HepG2 (cell line): Measurements from ENCODE around the gene SLC8A2. TPM values are rescaled to one million over a fixed set of nuclear protein-coding genes. Genes with fewer than 3 reads are reported as not detected.

ENCODE experiments used
- GABPA ChIP-seq, 2 experiments: IDR thresholded peaks; 2 replicates each; pipeline ENCODE4 v1.6.1; 2011 to 2016; ENCODE audit warnings: low read depth in 2 of 2, low read length in 1 of 2, missing biosample characterization in 1 of 2, missing genetic modification characterization in 1 of 2
- KAT8 ChIP-seq: IDR thresholded peaks from 2 replicates; pipeline ENCODE4 v1.6.1; 2016; ENCODE audit warnings: missing genetic modification reagents, missing compliant biosample characterization
- KLF12 ChIP-seq: sonication (generic); formaldehyde crosslinking; IDR thresholded peaks from 2 replicates; pipeline ENCODE4 v1.4.0; 2020; ENCODE audit warnings: missing genetic modification reagents, borderline replicate concordance
- MEIS1 ChIP-seq: sonication (generic); formaldehyde crosslinking; IDR thresholded peaks from 2 replicates; pipeline ENCODE4 v1.9.0; 2021; ENCODE audit warnings: mild to moderate bottlenecking, missing genetic modification reagents, moderate library complexity, borderline replicate concordance
- POGZ ChIP-seq: sonication (generic); formaldehyde crosslinking; IDR thresholded peaks from 2 replicates; pipeline ENCODE4 v1.4.0; 2020; ENCODE audit warnings: mild to moderate bottlenecking, missing genetic modification reagents
- RAD21 ChIP-seq: fragments of 450-650 bp; formaldehyde crosslinking; IDR thresholded peaks from 2 replicates; pipeline ENCODE4 v1.5.0; 2020; ENCODE audit warnings: mild to moderate bottlenecking
- RFX1 ChIP-seq: fragments of 450-650 bp; IDR thresholded peaks from 2 replicates; pipeline ENCODE4 v1.6.1; 2017
- SALL2 ChIP-seq: sonication (generic); formaldehyde crosslinking; IDR thresholded peaks from 2 replicates; pipeline ENCODE4 v1.8.1; 2023; ENCODE audit warnings: mild to moderate bottlenecking, missing genetic modification reagents, inconsistent platforms
- SMC3 ChIP-seq: IDR thresholded peaks from 2 replicates; pipeline ENCODE4 v1.6.1; 2011; ENCODE audit warnings: low read length, improper control_type of control experiment
- SRSF1 ChIP-seq: fragments of 200-400 bp; formaldehyde crosslinking; optimal IDR thresholded peaks from 2 replicates; pipeline ENCODE3; 2017; ENCODE audit warnings: mild to moderate bottlenecking, low read depth, low read length, moderate library complexity
- ZMYM4 ChIP-seq: sonication (generic); formaldehyde crosslinking; IDR thresholded peaks from 2 replicates; pipeline ENCODE4 v1.8.1; 2023; ENCODE audit warnings: mild to moderate bottlenecking, missing genetic modification reagents
- ZNF605 ChIP-seq: sonication (generic); formaldehyde crosslinking; IDR thresholded peaks from 2 replicates; pipeline ENCODE4 v1.8.0; 2022; ENCODE audit warnings: mild to moderate bottlenecking, missing genetic modification reagents
- polyA plus RNA-seq, 8 experiments: library from polyadenylated mRNA; depleted of rRNA in 3 of 8; stranded (reverse) in 7 of 8; unstranded in 1 of 8; fragments of >200 nt; fragmentation: Illumina TruSeq in 4 of 8; extraction: Trizol in 4 of 8; gene quantifications; 2 replicates each; pipeline versions ENCODE4 v1.2.1 to v1.2.3, GENCODE V29; 2011 to 2016; ENCODE audit warnings: low read depth in 4 of 8, missing spikeins in 1 of 8, mixed read lengths in 1 of 8; ENCODE audit not compliant: insufficient read depth in 1 of 8
- total RNA-seq, 5 experiments: library from RNA; depleted of rRNA; stranded (reverse); fragments of >200 nt; fragmentation: Illumina TruSeq; extraction: Trizol; gene quantifications; 2 replicates each; pipeline ENCODE4 v1.2.3, GENCODE V29; 2016; ENCODE audit warnings: low read depth in 1 of 5
- TF ChIP-seq, protein P1 (sequence below): sonication (generic); formaldehyde crosslinking; IDR thresholded peaks from 2 replicates; pipeline ENCODE4 v1.4.0; 2020; ENCODE audit warnings: missing genetic modification reagents
- TF ChIP-seq, protein P2 (sequence below): sonication (generic); IDR thresholded peaks from 2 replicates; pipeline ENCODE4 v1.6.1; 2016; ENCODE audit warnings: low read depth, borderline replicate concordance
- TF ChIP-seq, protein P3 (sequence below), 2 experiments: sonication (generic) in 1 of 2; formaldehyde crosslinking in 1 of 2; IDR thresholded peaks; 2 replicates each; pipeline versions ENCODE4 v1.4.0 to v1.6.1; 2018 to 2020; ENCODE audit warnings: missing genetic modification reagents in 2 of 2, borderline replicate concordance in 1 of 2, low read depth in 1 of 2, mild to moderate bottlenecking in 1 of 2, missing biosample characterization in 1 of 2
- TF ChIP-seq, protein P4 (sequence below): sonication (generic); formaldehyde crosslinking; IDR thresholded peaks from 2 replicates; pipeline ENCODE4 v1.5.1; 2020; ENCODE audit warnings: missing genetic modification reagents, mild to moderate bottlenecking, borderline replicate concordance

The SLC8A2 gene
- total and polyA plus RNA-seq, 2 of the 13 experiments (the other 11 are each of a cell fraction or from before 2014, with no cell fraction given): 0.02 TPM; not detected in 1

DNA sequence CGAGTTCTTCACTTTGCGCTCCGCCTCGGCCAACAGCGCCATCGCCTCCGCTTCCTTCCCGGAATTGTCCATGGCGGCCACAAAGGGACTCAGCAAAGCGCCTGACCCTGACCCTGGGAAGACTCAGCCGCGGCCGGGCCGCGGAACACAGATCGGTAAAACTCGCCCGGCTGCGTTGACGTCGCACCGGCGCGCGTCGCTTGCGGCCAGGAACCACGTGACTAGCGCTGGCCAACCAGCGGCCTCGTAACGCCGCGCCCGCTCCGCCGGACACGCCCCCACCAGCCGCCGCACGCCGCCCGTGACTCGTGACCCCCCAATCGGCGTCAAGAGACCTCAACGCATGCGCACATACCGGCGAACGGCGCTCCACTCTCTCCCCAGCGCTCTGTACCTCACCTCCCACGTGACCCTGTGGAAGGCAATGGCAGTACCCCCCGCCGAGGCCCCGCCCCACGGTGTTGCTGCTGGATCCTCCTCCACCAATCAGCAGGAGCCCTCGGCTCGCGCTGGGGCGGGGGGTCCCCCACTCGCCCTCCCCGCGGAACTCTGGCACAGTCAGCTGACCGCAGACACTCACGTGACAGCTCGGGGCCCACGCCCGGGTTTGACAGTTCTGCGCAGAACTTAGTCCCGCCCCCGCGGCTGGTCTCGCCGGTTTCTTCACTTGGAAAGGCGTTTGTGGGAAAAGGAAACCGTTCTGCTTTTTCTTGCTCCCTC, 43.3 kb upstream of the SLC8A2 start, which contains the start of gene NAPA (continued):
- TF ChIP-seq, protein P1, sequence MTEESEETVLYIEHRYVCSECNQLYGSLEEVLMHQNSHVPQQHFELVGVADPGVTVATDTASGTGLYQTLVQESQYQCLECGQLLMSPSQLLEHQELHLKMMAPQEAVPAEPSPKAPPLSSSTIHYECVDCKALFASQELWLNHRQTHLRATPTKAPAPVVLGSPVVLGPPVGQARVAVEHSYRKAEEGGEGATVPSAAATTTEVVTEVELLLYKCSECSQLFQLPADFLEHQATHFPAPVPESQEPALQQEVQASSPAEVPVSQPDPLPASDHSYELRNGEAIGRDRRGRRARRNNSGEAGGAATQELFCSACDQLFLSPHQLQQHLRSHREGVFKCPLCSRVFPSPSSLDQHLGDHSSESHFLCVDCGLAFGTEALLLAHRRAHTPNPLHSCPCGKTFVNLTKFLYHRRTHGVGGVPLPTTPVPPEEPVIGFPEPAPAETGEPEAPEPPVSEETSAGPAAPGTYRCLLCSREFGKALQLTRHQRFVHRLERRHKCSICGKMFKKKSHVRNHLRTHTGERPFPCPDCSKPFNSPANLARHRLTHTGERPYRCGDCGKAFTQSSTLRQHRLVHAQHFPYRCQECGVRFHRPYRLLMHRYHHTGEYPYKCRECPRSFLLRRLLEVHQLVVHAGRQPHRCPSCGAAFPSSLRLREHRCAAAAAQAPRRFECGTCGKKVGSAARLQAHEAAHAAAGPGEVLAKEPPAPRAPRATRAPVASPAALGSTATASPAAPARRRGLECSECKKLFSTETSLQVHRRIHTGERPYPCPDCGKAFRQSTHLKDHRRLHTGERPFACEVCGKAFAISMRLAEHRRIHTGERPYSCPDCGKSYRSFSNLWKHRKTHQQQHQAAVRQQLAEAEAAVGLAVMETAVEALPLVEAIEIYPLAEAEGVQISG (CRISPR knock-in tag): peak; percentile 85
- no peak for TF ChIP-seq GABPA (IDR thresholded peaks at IDR 0.05; ENCODE audit: low read depth, low read length)
- TF ChIP-seq GABPA (CRISPR knock-in tag; IDR thresholded peaks at IDR 0.05; ENCODE audit: low read depth): peak; percentile 71
- TF ChIP-seq, protein P2, sequence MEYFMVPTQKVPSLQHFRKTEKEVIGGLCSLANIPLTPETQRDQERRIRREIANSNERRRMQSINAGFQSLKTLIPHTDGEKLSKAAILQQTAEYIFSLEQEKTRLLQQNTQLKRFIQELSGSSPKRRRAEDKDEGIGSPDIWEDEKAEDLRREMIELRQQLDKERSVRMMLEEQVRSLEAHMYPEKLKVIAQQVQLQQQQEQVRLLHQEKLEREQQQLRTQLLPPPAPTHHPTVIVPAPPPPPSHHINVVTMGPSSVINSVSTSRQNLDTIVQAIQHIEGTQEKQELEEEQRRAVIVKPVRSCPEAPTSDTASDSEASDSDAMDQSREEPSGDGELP: peak; percentile 91; the same call in 1 of the 2 replicates
- TF ChIP-seq POGZ (CRISPR knock-in tag): peak; percentile 64; the same call in 1 of the 2 replicates
- peak; percentile 91; the same call in 1 of the 2 replicates for TF ChIP-seq MEIS1
- TF ChIP-seq, protein P3, sequence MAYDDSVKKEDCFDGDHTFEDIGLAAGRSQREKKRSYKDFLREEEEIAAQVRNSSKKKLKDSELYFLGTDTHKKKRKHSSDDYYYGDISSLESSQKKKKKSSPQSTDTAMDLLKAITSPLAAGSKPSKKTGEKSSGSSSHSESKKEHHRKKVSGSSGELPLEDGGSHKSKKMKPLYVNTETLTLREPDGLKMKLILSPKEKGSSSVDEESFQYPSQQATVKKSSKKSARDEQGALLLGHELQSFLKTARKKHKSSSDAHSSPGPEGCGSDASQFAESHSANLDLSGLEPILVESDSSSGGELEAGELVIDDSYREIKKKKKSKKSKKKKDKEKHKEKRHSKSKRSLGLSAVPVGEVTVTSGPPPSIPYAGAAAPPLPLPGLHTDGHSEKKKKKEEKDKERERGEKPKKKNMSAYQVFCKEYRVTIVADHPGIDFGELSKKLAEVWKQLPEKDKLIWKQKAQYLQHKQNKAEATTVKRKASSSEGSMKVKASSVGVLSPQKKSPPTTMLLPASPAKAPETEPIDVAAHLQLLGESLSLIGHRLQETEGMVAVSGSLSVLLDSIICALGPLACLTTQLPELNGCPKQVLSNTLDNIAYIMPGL (CRISPR knock-in tag; IDR thresholded peaks at IDR 0.05; ENCODE audit: borderline replicate concordance in 1 of 2, low read depth in 1 of 2): peak; percentile 56 to 64
- TF ChIP-seq RFX1: 0 out of 2 replicates have a peak, but pooled peaks have one; percentile 6
- peak; percentile 98 for TF ChIP-seq KAT8 (CRISPR knock-in tag)
- peak; percentile 48 for TF ChIP-seq ZNF605
- TF ChIP-seq SMC3: no peak
- TF ChIP-seq, protein P4, sequence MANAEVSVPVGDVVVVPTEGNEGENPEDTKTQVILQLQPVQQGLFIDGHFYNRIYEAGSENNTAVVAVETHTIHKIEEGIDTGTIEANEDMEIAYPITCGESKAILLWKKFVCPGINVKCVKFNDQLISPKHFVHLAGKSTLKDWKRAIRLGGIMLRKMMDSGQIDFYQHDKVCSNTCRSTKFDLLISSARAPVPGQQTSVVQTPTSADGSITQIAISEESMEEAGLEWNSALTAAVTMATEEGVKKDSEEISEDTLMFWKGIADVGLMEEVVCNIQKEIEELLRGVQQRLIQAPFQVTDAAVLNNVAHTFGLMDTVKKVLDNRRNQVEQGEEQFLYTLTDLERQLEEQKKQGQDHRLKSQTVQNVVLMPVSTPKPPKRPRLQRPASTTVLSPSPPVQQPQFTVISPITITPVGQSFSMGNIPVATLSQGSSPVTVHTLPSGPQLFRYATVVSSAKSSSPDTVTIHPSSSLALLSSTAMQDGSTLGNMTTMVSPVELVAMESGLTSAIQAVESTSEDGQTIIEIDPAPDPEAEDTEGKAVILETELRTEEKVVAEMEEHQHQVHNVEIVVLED (CRISPR knock-in tag): peak; percentile 97
- TF ChIP-seq SRSF1: peak; percentile 98
- TF ChIP-seq SALL2: peak; percentile 50
- peak; percentile 80 for TF ChIP-seq KLF12
- TF ChIP-seq RAD21 (CRISPR knock-in tag): peak; percentile 69
- peak; percentile 88 for TF ChIP-seq ZMYM4
